IPS-18a (cell line): ENCODE measurements around the gene CSNK1G1.

Source experiments
- H3K27ac ChIP-seq: one replicate; pipeline ENCODE4 v1.5.1; 2013; ENCODE audit warnings: low read length
- H3K27me3 ChIP-seq: one replicate; pipeline ENCODE4 v1.6.1; 2013; ENCODE audit warnings: mild to moderate bottlenecking, low read length; ENCODE audit not compliant: control insufficient read depth, insufficient read depth
- H3K36me3 ChIP-seq: one replicate; pipeline ENCODE4 v1.6.1; 2013; ENCODE audit warnings: low read depth, low read length; ENCODE audit not compliant: control insufficient read depth
- H3K4me1 ChIP-seq: one replicate; pipeline ENCODE4 v1.6.1; 2013; ENCODE audit warnings: low read depth, low read length; ENCODE audit not compliant: control insufficient read depth
- H3K4me3 ChIP-seq: one replicate; pipeline ENCODE4 v1.5.1; 2013; ENCODE audit warnings: low read length
- H3K9ac ChIP-seq: one replicate; pipeline ENCODE4 v1.6.1; 2013; ENCODE audit warnings: mild to moderate bottlenecking, low read length, moderate library complexity
- H3K9me3 ChIP-seq: one replicate; pipeline ENCODE4 v1.6.1; 2013; ENCODE audit warnings: low read depth, low read length; ENCODE audit not compliant: control insufficient read depth

The CSNK1G1 gene

DNA sequence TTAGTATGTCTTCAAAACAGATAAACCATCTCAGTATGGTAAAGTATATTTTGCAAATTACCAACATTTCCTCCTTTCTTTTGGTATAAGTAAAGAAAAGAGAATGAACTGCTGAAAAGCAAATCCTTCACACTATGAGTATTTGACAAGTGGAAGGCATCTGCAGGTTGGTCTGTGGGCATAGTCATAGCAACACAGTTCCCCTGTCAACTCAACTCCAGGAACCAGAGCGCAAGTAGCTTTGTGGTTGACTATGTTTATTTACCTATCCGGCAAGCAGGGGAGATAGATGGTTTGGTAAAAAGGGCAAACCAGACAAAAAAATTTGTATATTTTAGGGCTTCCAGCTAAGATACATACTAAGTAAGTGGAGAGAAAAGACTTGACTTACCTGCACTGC is 104.9 kb downstream of the CSNK1G1 start:
- Histone ChIP-seq H3K4me3 (no peak overlapping the region), H3K27ac (no peak overlapping the region), H3K9me3 (no peaks in the 10 kb centered on the region), H3K4me1 (peaks cover 26% of the 10 kb centered on the region), H3K36me3 (no peaks in the 10 kb centered on the region), H3K27me3 (no peaks in the 10 kb centered on the region), H3K9ac (no peak overlapping the region)

DNA sequence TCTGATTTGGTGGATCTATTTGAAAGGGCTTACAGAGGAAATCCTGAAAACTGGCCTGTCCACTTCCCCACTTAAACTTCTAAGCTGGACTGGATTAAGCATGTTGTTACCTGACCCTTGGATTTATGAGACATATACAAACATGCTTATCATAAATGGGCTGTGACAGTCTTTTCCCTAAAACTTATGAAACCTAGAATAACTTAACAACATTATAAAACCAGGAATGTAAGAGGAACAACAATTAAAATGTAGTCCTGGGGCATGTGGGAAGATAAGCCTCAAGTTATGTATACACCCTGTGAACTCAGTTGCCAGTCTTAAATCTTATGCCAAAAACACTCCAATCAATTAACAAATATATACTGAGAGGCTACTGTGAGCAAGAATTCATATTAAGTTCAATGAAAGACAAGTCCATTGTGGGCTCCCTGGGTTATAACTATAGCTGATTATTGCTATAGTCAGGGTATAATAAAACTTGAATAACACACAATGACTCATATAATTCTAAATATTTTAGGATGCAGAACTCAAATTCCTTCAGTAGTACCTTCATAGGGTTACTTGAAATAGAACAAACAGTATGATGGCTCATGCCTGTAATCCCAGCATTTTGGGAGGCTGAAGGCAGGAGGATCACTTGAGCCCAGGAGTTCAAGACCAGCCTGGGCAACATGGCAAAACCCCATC is 105.9 kb downstream of the CSNK1G1 start:
- Histone ChIP-seq H3K27me3 (no peaks in the 10 kb centered on the region), H3K4me1 (peaks cover 20% of the 10 kb centered on the region), H3K27ac (peak overlapping the region; percentile 21), H3K4me3 (no peak overlapping the region), H3K9me3 (no peaks in the 10 kb centered on the region), H3K36me3 (no peaks in the 10 kb centered on the region), H3K9ac (no peak overlapping the region)

DNA sequence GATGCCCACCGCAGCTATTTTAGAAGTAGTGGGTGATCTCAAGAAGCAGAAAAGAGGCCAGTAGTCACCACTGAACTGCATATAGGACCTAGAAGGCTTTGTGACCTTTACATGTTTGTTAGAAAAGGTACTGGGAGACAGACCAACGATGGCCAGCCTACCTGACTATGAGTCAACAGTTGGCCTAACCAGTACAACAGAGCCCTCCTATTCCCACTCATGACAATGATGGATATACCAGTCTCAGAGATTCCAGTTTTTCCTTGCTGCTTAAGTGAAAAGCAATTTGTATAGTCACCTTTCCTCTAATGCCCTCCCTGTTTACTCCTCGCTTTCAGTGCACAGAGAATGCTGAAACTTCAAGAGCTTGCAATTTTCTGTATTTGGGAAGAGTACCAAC is 106.6 kb downstream of the CSNK1G1 start:
- Histone ChIP-seq H3K9ac (no peak overlapping the region), H3K27ac (peak overlapping the region; percentile 21), H3K4me1 (peaks cover 20% of the 10 kb centered on the region)

DNA sequence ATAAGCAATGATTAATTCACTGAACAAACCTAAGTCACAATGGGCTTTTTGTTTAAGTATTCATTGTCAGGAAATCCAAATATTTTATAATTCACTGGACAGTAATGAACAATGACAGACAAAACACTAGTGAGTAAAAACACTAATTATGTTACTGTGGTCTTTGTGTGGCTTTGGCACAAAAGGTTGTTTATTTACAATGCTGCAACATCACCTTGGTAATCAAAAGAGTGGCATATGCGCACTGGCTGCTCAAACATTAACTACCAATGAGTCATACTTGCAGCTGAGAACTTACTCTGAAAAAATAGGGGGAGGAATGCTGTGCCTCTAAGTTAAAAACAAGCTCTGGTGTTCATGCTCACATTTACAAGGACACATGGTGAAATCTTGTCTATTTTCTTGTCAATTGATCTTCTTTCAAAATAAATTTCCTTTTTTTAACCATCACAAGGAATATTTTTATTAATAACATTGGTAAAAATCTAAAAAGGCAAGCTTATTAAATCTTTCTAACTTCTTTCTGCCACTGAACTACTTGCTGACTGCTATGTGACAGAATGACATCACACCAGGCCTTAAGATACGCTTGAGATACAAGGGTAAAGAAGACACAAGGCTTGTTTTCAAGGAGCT is 107.9 kb downstream of the CSNK1G1 start:
- Histone ChIP-seq H3K9me3 (no peaks in the 10 kb centered on the region), H3K9ac (peak overlapping the region; percentile 53), H3K27ac (peak overlapping the region; percentile 16), H3K4me1 (peaks cover 20% of the 10 kb centered on the region), H3K36me3 (no peaks in the 10 kb centered on the region), H3K4me3 (no peak overlapping the region), H3K27me3 (no peaks in the 10 kb centered on the region)

More for the DNA sequence above, 106.6 kb downstream of the CSNK1G1 start:
- Histone ChIP-seq H3K27me3 (no peaks in the 10 kb centered on the region), H3K9me3 (no peaks in the 10 kb centered on the region), H3K4me3 (no peak overlapping the region), H3K36me3 (no peaks in the 10 kb centered on the region)

DNA sequence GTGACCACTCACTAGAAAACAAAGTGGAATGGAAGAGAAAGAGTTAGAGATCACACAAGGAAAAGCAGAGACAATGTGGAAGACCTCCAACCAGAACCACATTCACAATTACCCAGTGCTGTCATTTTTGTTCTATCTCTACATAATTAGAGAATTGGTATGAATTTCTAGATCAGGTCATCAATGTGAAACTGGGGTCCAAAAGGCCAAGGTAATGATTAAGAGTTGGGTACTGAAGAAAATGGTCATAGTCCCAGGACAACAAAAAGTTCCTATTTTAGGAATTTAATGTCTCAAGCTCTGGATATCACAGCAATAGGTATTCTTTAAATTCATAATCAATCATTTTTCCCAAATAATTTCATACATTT is 108.5 kb downstream of the CSNK1G1 start:
- H3K9me3 ChIP-seq, result no peaks in the 10 kb centered on the region
- H3K36me3 ChIP-seq, result no peaks in the 10 kb centered on the region
- peaks cover 20% of the 10 kb centered on the region for H3K4me1 ChIP-seq
- no peak overlapping the region for H3K4me3 ChIP-seq
- H3K9ac ChIP-seq, result peak overlapping the region; percentile 53
- no peaks in the 10 kb centered on the region for H3K27me3 ChIP-seq
- H3K27ac ChIP-seq, result peak overlapping the region; percentile 16

DNA sequence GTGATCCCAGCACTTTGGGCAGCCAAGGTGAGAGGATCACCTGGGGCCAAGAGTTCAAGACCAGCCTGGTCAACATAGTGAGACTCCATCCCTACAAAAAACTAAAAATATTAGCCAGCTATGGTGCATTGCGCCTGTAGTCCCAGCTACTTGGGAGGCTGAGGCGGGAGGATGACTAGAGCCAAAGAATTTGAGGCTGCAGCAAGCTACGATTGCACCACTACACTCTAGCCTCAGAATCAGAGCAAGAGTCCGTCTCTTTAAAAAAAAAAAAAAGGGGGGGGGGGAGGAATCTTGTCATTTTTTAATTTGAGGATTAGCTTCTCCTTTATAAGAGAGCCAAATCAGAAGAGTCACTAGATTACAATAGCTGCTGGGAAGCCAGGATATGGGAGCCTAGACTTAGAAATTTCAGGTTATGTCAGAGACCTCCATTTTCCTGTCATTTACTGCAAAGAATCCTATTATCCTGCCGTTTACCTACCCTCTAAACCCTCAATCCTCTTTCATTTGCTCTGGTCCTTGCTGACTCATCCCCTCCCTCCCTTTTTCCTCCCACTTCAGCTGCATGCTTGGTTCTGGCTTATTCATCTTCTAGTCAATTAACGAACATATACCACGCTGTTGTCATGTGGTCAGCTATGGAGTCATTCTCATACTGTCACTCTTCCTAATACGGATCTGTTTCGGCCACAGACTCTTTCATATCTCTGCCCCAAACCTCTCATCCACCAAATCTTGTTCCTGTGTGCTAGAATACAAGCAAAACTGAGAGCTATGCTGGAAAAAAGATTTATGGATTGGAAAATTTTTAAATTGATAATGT is 109.4 kb downstream of the CSNK1G1 start:
- peaks cover 20% of the 10 kb centered on the region for H3K4me1 ChIP-seq
- H3K4me3 ChIP-seq, result no peak overlapping the region
- H3K27me3 ChIP-seq, result no peaks in the 10 kb centered on the region
- H3K9ac ChIP-seq, result peak overlapping the region; percentile 53
- no peaks in the 10 kb centered on the region for H3K36me3 ChIP-seq
- peak overlapping the region; percentile 44 for H3K27ac ChIP-seq
- H3K9me3 ChIP-seq, result no peaks in the 10 kb centered on the region

DNA sequence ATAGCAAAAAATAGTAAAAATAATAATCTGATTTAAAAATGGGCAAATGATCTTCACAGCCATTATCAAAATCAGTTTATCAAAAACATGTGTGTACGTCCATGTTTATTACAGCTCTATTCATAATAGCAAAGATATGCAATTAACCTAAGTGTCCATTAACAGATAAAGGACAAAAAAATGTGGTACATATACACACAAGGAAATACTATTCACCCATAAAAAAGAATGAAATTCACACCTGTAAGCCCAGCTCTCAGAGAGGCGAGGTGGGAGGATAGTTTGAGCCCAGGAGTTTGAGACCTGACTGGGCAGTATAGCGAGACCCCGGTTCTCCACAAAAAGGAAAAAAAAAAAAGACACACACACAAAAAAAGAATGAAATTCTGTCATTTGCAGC is 110.6 kb downstream of the CSNK1G1 start:
- no peaks in the 10 kb centered on the region for H3K9me3 ChIP-seq
- no peak overlapping the region for H3K9ac ChIP-seq
- no peak overlapping the region for H3K4me3 ChIP-seq
- no peaks in the 10 kb centered on the region for H3K27me3 ChIP-seq
- no peak overlapping the region for H3K27ac ChIP-seq
- peaks cover 20% of the 10 kb centered on the region for H3K4me1 ChIP-seq
- H3K36me3 ChIP-seq, result no peaks in the 10 kb centered on the region

DNA sequence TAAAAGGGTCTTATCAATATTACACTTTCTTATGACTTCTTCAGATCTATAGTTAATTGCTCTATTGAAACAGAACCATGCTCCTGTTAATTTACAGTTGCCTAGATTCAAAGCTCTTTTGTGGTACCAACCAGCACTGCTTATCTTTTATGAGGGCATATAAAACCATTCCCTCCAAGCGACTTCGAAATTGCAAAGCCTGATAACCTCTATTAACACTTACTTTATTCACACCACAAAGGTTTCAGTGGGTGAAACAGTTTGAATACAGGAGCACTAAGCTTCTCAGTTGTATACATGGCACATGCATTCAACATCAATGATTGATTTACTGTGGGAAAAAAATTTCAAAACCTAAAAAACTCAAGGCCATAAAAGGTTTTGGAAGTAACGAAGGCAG is 118.3 kb downstream of the CSNK1G1 start:
- no peaks in the 10 kb centered on the region for H3K27me3 ChIP-seq
- no peaks in the 10 kb centered on the region for H3K36me3 ChIP-seq
- H3K4me3 ChIP-seq, result no peak overlapping the region
- no peak overlapping the region for H3K27ac ChIP-seq
- no peak overlapping the region for H3K9ac ChIP-seq
- H3K9me3 ChIP-seq, result no peaks in the 10 kb centered on the region
- H3K4me1 ChIP-seq, result no peaks in the 10 kb centered on the region

DNA sequence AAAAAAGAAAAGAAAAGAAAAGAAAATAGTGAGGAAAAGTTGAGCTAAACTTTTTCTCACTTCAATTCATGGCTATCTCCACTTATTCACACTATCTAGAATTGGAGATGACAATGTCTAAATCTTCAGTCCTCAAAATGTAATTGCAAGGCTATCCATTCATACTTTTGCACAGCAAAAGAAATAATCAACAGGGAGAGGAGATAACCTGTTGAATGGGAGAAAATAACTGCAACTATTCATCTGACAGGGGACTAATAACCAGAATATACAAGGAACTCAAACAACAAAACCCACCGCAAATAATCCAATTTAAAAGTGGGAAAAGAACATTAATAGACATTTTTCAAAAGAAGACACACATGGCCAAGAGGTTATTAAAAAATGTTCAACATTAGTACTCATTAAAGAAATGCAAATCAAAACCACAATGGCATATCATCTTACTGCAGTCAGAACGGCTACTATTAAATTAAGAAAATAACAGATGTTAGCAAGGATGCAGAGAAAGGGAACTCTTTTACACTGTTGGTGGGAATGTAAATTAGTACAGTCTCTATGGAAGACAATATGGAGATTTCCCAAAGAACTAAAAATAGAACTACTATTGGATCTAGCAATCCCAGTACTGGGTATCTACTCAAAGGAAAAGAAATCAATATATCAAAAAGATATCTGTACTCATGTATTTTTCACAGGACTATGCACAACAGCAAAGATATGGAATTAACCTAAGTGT is 119.6 kb downstream of the CSNK1G1 start:
- Histone ChIP-seq H3K9ac (no peak overlapping the region), H3K27me3 (no peaks in the 10 kb centered on the region), H3K9me3 (no peaks in the 10 kb centered on the region), H3K36me3 (no peaks in the 10 kb centered on the region), H3K4me1 (no peaks in the 10 kb centered on the region), H3K4me3 (no peak overlapping the region), H3K27ac (no peak overlapping the region)

DNA sequence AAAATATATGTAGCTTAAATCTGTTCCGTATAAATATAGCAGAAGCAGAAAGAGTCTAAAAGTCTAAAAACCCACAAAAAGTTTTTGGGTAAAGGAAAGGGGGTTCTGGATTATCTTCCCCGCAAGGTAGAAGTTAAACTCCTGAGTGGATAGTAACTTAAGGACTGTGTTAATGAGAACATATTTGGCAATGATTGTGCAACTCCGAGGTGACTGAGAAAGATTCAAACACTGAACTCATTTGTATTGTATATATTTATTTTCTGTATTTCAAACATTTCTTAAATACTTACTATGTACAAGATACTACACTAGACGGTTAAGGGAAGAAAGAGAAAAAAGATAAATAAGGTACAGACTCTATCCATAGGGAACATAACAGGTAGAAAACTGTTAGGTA is 120.4 kb downstream of the CSNK1G1 start:
- H3K36me3 ChIP-seq, result no peaks in the 10 kb centered on the region
- H3K27me3 ChIP-seq, result no peaks in the 10 kb centered on the region
- no peak overlapping the region for H3K4me3 ChIP-seq
- no peak overlapping the region for H3K9ac ChIP-seq
- no peaks in the 10 kb centered on the region for H3K9me3 ChIP-seq
- no peak overlapping the region for H3K27ac ChIP-seq
- H3K4me1 ChIP-seq, result no peaks in the 10 kb centered on the region

DNA sequence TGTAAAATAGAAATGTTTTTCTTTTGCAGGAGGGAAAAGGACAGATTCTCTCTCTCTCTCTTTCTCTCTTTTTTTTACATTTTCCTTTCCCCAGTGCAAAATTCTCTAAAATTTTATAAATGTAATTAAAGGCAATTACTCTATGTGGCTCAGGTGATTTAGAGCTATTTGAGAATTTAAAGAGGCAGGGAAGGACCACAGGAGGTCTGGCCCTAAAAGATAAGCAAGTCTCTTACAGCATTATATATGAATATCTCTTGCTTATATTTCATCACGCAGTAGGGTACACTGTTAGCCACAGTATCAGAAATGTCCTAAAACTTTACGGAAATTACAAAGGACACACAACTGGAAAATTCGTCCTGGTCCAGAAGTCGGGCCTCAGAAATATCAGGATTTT is 122.7 kb downstream of the CSNK1G1 start:
- no peak overlapping the region for H3K27ac ChIP-seq
- H3K27me3 ChIP-seq, result no peaks in the 10 kb centered on the region
- H3K4me3 ChIP-seq, result no peak overlapping the region
- no peaks in the 10 kb centered on the region for H3K4me1 ChIP-seq
- H3K9me3 ChIP-seq, result no peaks in the 10 kb centered on the region
- no peaks in the 10 kb centered on the region for H3K36me3 ChIP-seq
- no peak overlapping the region for H3K9ac ChIP-seq
